Mesenteric fat pad (tissue), 1 donor: ENCODE measurements around the gene LACTB. TPM values are rescaled to one million over a fixed set of nuclear protein-coding genes. Genes with fewer than 3 reads are reported as not detected.
"Not testable (repeated sequence)": the region's sequence is repeated elsewhere in the genome, so short reads cannot be mapped to it uniquely, and the experiment has no call there.

Experiments
- DNase-seq: peaks from one replicate; pipeline ENCODE4 v3.0.0-alpha.2; 2020; ENCODE audit warnings: low spot score
- total RNA-seq: library from RNA; stranded (reverse); fragmentation: NEBNext Ultra II Directional; extraction: Animal tissue kit (Norgen Biotek cat#: 25700); gene quantifications from one replicate; pipeline ENCODE4 v1.2.1, GENCODE V29; 2021
- donor health status: DM: yes; HTN: yes; CAD: no.

The LACTB gene
- total RNA-seq, 1 donor from 2014 or later, result 30.1 TPM

- DNase-seq, result no peak
Observed at GRCh38 chr15:63089260-63090043, 32.2 kb upstream of the LACTB start.

- no peak for DNase-seq
Observed at GRCh38 chr15:63090472-63090871, 31.2 kb upstream of the LACTB start.

- DNase-seq, result no peak
Observed at GRCh38 chr15:63090887-63091286, 30.8 kb upstream of the LACTB start.

GRCh38 chr15:63091679-63092446 lies 29.8 kb upstream of the LACTB start:
- DNase-seq, result no peak

GRCh38 chr15:63093486-63094205 lies 28.0 kb upstream of the LACTB start:
- DNase-seq, result no peak

- DNase-seq, result no peak
Observed at GRCh38 chr15:63094495-63094931, 27.1 kb upstream of the LACTB start.

GRCh38 chr15:63096178-63096577 lies 25.5 kb upstream of the LACTB start:
- no peak for DNase-seq

- DNase-seq, result not testable (repeated sequence)
Observed at GRCh38 chr15:63098901-63099300, 22.8 kb upstream of the LACTB start.

- not testable (repeated sequence) for DNase-seq
Observed at GRCh38 chr15:63099581-63099980, 22.1 kb upstream of the LACTB start.

- no peak for DNase-seq
Observed at GRCh38 chr15:63103416-63103815, 18.2 kb upstream of the LACTB start.

- DNase-seq, result no peak
Observed at GRCh38 chr15:63104727-63105126, 16.9 kb upstream of the LACTB start.

- DNase-seq, result not testable (repeated sequence)
Observed at GRCh38 chr15:63105354-63105753, 16.3 kb upstream of the LACTB start.

GRCh38 chr15:63107895-63108546 lies 13.6 kb upstream of the LACTB start:
- DNase-seq, result no peak

- DNase-seq, result no peak
Observed at GRCh38 chr15:63109498-63109897, 12.2 kb upstream of the LACTB start.

GRCh38 chr15:63109920-63110319 lies 11.7 kb upstream of the LACTB start:
- no peak for DNase-seq

GRCh38 chr15:63110428-63111026 lies 11.1 kb upstream of the LACTB start:
- no peak for DNase-seq

GRCh38 chr15:63111481-63111880 lies 10.2 kb upstream of the LACTB start:
- no peak for DNase-seq

GRCh38 chr15:63112871-63113270 lies 8.8 kb upstream of the LACTB start:
- DNase-seq, result no peak

GRCh38 chr15:63114465-63114864 lies 7.2 kb upstream of the LACTB start:
- no peak for DNase-seq

GRCh38 chr15:63118854-63119253 lies 2.8 kb upstream of the LACTB start:
- no peak for DNase-seq
